Liver (tissue), 3 donors: ENCODE results near the gene CLDN20.

Experiments
- GABPA ChIP-seq, 2 donors: IDR thresholded peaks in 1 of 2; conservative IDR thresholded peaks in 1 of 2; 2 replicates each; pipeline ENCODE4 v1.6.1; 2016; ENCODE audit warnings: antibody characterized with exemption in 2 of 2, mild to moderate bottlenecking in 1 of 2, moderate library complexity in 1 of 2
- JUND ChIP-seq, 2 donors: IDR thresholded peaks; 2 replicates each; pipeline ENCODE4 v1.6.1; 2016; ENCODE audit warnings: antibody characterized with exemption in 2 of 2
- TAF1 ChIP-seq: conservative IDR thresholded peaks from 2 replicates; pipeline ENCODE4 v1.6.1; 2016; ENCODE audit warnings: antibody characterized with exemption, mild to moderate bottlenecking
- YY1 ChIP-seq: IDR thresholded peaks from 2 replicates; pipeline ENCODE4 v1.6.1; 2016; ENCODE audit warnings: antibody characterized with exemption, mild to moderate bottlenecking
- TF ChIP-seq, protein P1 (sequence below): IDR thresholded peaks from 2 replicates; pipeline ENCODE4 v1.6.1; 2016; ENCODE audit warnings: antibody characterized with exemption, mild to moderate bottlenecking
- TF ChIP-seq, protein P2 (sequence below): fragments of 150-350 bp; IDR thresholded peaks from 2 replicates; pipeline ENCODE4 v1.5.1; 2017; ENCODE audit warnings: improper control_type of control experiment, low read depth, low read length; ENCODE audit not compliant: missing input control
- TF ChIP-seq, protein P3 (sequence below): IDR thresholded peaks from 2 replicates; pipeline ENCODE4 v1.6.1; 2016; ENCODE audit warnings: antibody characterized with exemption
- donor health status: healthy.
- donor health status: healthy.

DNA sequence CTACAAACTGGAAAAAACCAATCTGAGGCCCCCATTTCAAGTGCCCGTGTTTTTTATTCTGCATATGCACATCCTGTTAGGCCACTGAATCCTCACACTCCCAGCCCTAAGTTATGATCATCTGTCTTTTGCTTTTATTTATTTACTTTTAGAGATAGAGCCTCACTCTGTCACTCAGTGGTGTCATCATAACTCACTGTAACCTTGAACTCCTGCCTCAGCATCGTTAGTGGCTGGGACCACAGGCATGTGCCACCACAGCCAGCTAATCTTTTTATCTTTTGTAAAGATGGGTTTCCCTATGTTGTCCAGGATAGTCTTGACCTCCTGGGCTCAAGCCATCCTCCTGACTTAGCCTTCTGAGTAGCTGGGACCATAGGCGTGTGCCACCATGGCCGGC is 29.6 kb upstream of the CLDN20 start:
- TF ChIP-seq, protein P1, sequence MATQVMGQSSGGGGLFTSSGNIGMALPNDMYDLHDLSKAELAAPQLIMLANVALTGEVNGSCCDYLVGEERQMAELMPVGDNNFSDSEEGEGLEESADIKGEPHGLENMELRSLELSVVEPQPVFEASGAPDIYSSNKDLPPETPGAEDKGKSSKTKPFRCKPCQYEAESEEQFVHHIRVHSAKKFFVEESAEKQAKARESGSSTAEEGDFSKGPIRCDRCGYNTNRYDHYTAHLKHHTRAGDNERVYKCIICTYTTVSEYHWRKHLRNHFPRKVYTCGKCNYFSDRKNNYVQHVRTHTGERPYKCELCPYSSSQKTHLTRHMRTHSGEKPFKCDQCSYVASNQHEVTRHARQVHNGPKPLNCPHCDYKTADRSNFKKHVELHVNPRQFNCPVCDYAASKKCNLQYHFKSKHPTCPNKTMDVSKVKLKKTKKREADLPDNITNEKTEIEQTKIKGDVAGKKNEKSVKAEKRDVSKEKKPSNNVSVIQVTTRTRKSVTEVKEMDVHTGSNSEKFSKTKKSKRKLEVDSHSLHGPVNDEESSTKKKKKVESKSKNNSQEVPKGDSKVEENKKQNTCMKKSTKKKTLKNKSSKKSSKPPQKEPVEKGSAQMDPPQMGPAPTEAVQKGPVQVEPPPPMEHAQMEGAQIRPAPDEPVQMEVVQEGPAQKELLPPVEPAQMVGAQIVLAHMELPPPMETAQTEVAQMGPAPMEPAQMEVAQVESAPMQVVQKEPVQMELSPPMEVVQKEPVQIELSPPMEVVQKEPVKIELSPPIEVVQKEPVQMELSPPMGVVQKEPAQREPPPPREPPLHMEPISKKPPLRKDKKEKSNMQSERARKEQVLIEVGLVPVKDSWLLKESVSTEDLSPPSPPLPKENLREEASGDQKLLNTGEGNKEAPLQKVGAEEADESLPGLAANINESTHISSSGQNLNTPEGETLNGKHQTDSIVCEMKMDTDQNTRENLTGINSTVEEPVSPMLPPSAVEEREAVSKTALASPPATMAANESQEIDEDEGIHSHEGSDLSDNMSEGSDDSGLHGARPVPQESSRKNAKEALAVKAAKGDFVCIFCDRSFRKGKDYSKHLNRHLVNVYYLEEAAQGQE = no peak
- TF ChIP-seq, protein P2, sequence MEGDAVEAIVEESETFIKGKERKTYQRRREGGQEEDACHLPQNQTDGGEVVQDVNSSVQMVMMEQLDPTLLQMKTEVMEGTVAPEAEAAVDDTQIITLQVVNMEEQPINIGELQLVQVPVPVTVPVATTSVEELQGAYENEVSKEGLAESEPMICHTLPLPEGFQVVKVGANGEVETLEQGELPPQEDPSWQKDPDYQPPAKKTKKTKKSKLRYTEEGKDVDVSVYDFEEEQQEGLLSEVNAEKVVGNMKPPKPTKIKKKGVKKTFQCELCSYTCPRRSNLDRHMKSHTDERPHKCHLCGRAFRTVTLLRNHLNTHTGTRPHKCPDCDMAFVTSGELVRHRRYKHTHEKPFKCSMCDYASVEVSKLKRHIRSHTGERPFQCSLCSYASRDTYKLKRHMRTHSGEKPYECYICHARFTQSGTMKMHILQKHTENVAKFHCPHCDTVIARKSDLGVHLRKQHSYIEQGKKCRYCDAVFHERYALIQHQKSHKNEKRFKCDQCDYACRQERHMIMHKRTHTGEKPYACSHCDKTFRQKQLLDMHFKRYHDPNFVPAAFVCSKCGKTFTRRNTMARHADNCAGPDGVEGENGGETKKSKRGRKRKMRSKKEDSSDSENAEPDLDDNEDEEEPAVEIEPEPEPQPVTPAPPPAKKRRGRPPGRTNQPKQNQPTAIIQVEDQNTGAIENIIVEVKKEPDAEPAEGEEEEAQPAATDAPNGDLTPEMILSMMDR = no peak
- TF ChIP-seq JUND (IDR thresholded peaks at IDR 0.05) (no peak), YY1 (no peak), GABPA (IDR thresholded peaks at IDR 0.05 in 1 of 2, conservative IDR thresholded peaks at IDR 0.05 in 1 of 2) (no peak), TAF1 (no peak)
- TF ChIP-seq, protein P3, sequence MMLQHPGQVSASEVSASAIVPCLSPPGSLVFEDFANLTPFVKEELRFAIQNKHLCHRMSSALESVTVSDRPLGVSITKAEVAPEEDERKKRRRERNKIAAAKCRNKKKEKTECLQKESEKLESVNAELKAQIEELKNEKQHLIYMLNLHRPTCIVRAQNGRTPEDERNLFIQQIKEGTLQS = no peak
